Panc1 (cell line): ENCODE results near the gene SMAP1. TPM values are rescaled to one million over a fixed set of nuclear protein-coding genes. Genes with fewer than 3 reads are reported as not detected.

ENCODE experiments used
- ATAC-seq: fragments of 200-7000 bp; cut with Tn5 transposase; 2 replicates; pipeline ENCODE4 v1.9.1; 2020; ENCODE audit warnings: mild to moderate bottlenecking, moderate library complexity
- BruUV-seq: library from RNA; stranded (reverse); fragments of 400-500 nt; replicated peaks from 2 replicates; lab custom pipeline; 2021; lab: Mats Ljungman, UMichigan
- CTCF ChIA-PET: fragments of 300-600 bp; sonication (Branson Sonifier 250); formaldehyde crosslinking; loops from one replicate; lab custom pipeline; 2022; ENCODE audit warnings: antibody characterized with exemption; lab: Charles Lee
- POLR2A ChIA-PET: fragments of 300-600 bp; sonication (Branson Sonifier 250); formaldehyde crosslinking; loops from one replicate; lab custom pipeline; 2022; ENCODE audit warnings: antibody characterized with exemption; lab: Charles Lee
- DNase-seq: peaks from one replicate; pipeline ENCODE4 v3.0.0-alpha.2; 2010; ENCODE audit warnings: low read depth, low spot score
- H3K27ac ChIP-seq: 2 replicates; pipeline ENCODE4 v1.5.1; 2011; ENCODE audit warnings: mild to moderate bottlenecking, low read length, inconsistent platforms
- H3K27me3 ChIP-seq: fragments of 200-500 bp; sonication (Bioruptor generic); 2 replicates; pipeline ENCODE4 v1.6.0; 2014; ENCODE audit warnings: low read length, inconsistent platforms; ENCODE audit not compliant: control insufficient read depth, insufficient read depth
- H3K36me3 ChIP-seq: fragments of 200-500 bp; sonication (Bioruptor generic); 2 replicates; pipeline ENCODE4 v1.5.1; 2014; ENCODE audit warnings: inconsistent platforms, mild to moderate bottlenecking, low read length, moderate library complexity; ENCODE audit not compliant: control insufficient read depth, insufficient read depth
- H3K4me1 ChIP-seq: 2 replicates; pipeline ENCODE4 v1.5.1; 2011; ENCODE audit warnings: inconsistent platforms, mild to moderate bottlenecking, low read length, moderate library complexity; ENCODE audit not compliant: control insufficient read depth, insufficient read depth
- H3K4me3 ChIP-seq, 2 experiments: 2 replicates each; pipeline ENCODE4 v1.5.1; 2011 to 2012; ENCODE audit warnings: low read depth in 2 of 2, low read length in 2 of 2, mild to moderate bottlenecking in 2 of 2, inconsistent platforms in 1 of 2, moderate library complexity in 1 of 2
- H3K9me3 ChIP-seq: fragments of 200-500 bp; sonication (Bioruptor generic); 2 replicates; pipeline ENCODE4 v1.5.1; 2014; ENCODE audit warnings: low read depth, mild to moderate bottlenecking, inconsistent platforms, low read length, moderate library complexity; ENCODE audit not compliant: control insufficient read depth, insufficient read depth
- CTCF ChIP-seq: fragments of 450-650 bp; IDR thresholded peaks from 2 replicates; pipeline ENCODE4 v1.5.1; 2017; ENCODE audit warnings: mild to moderate bottlenecking
- POLR2AphosphoS5 ChIP-seq: IDR thresholded peaks from 2 replicates; pipeline ENCODE4 v1.6.1; 2012; ENCODE audit warnings: mild to moderate bottlenecking, low read depth, low read length, moderate library complexity
- REST ChIP-seq, 2 experiments: IDR thresholded peaks; 2 replicates each; pipeline ENCODE4 v1.6.1; 2011 to 2012; ENCODE audit warnings: low read depth in 2 of 2, control low read depth in 1 of 2, low read length in 1 of 2, mild to moderate bottlenecking in 1 of 2, moderate library complexity in 1 of 2; ENCODE audit not compliant: insufficient read depth in 1 of 2
- SIN3A ChIP-seq: IDR thresholded peaks from 2 replicates; pipeline ENCODE4 v1.6.1; 2012; ENCODE audit warnings: low read depth, mild to moderate bottlenecking, low read length, moderate library complexity, borderline replicate concordance; ENCODE audit not compliant: insufficient read depth
- TCF7L2 ChIP-seq: IDR thresholded peaks from 2 replicates; pipeline ENCODE4 v1.6.1; 2011; ENCODE audit warnings: mild to moderate bottlenecking, low read depth, low read length, inconsistent platforms
- in situ Hi-C: cut with HindIII; loops from 2 replicates; pipeline ENCODE4 v1.10.0; 2016; ENCODE audit warnings: low sequenced_read_pairs, low pct_unique_long_range_greater_than_20kb
- intact Hi-C: fragments of 100-400 bp; cut with micrococcal nuclease; formaldehyde crosslinking; loops from one replicate; pipeline ENCODE4 v1.10.0; 2022; ENCODE audit not compliant: unreplicated experiment
- total RNA-seq: library from RNA; stranded (reverse); gene quantifications from one replicate; pipeline ENCODE4 v1.2.1, GENCODE V29; 2021; ENCODE audit not compliant: unreplicated experiment

Gene SMAP1
- total RNA-seq, 1 experiment from 2014 or later, result 41.9 TPM

GRCh38 chr6:70874181-70874913, 206.7 kb downstream of the SMAP1 start:
- ATAC-seq (no peak), DNase-seq (no peak)
- TF ChIP-seq TCF7L2, result no peak
- TF ChIP-seq POLR2AphosphoS5, result no peak
- no peak for TF ChIP-seq SIN3A
- no peak for TF ChIP-seq REST (IDR thresholded peaks at IDR 0.05; ENCODE audit: insufficient read depth in 1 of 2, low read depth in 2 of 2, low read length in 1 of 2)
- no peak for TF ChIP-seq CTCF
- CTCF ChIA-PET, result no interaction called here
- H3K36me3 ChIP-seq, result no peaks in the 10 kb centered on the region
- BruUV-seq, result no TSS peak
- POLR2A ChIA-PET, result no interaction called here
- no peak overlapping the region for H3K4me3 ChIP-seq
- intact Hi-C loops (no loop called here), in situ Hi-C loops (no loop called here)
- H3K9me3 ChIP-seq, result peaks cover 18% of the 10 kb centered on the region
- H3K27me3 ChIP-seq, result no peaks in the 10 kb centered on the region; the same call in 1 of the 2 replicates
- H3K4me1 ChIP-seq, result no peaks in the 10 kb centered on the region
- no peak overlapping the region for H3K27ac ChIP-seq

- Histone ChIP-seq H3K4me1 (peaks cover 4% of the 10 kb centered on the region; the same call in 1 of the 2 replicates), H3K4me3 (no peak overlapping the region), H3K36me3 (no peaks in the 10 kb centered on the region), H3K27me3 (no peaks in the 10 kb centered on the region; the same call in 1 of the 2 replicates), H3K27ac (no peak overlapping the region), H3K9me3 (no peaks in the 10 kb centered on the region)
- in situ Hi-C loops, result no loop called here
- TF ChIP-seq REST (IDR thresholded peaks at IDR 0.05; ENCODE audit: insufficient read depth in 1 of 2, low read depth in 2 of 2, low read length in 1 of 2) (no peak), TCF7L2 (no peak), POLR2AphosphoS5 (no peak), CTCF (no peak), SIN3A (no peak)
- ATAC-seq, result no peak
- BruUV-seq, result no TSS peak
- ChIA-PET CTCF (no interaction called here), POLR2A (no interaction called here)
- intact Hi-C loops, result no loop called here
- no peak for DNase-seq
Measured at GRCh38 chr6:70879496-70879895, 211.8 kb downstream of the SMAP1 start.
